ENCODE measurements around the gene CRYBA1.

CRYBA1 gene

DNA sequence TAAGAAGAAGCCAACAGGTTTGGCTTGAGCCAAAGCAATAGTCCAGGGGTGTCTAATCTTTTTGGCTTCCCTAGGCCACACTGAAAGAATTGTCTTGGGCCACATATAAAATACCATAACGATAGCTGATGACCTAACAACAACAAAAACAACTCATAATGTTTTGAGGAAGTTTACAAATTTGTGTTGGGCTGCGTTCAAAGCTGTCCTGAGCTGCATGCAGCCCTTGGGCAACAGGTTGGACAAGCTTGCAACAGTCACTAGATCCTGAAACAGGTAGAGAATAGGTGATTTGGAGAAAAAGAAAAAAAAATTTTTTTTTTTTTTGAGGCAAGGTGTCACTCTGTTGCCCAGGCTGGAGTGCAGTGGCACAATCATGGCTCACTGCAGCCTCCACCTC lies 4.5 kb downstream of the CRYBA1 start:
- TF ChIP-seq GABPA (IDR thresholded peaks at IDR 0.05; ENCODE audit: low read depth) (no peak), POLR2AphosphoS5 (IDR thresholded peaks at IDR 0.05; ENCODE audit: low read depth) (no peak)
- TF ChIP-seq, protein P1, sequence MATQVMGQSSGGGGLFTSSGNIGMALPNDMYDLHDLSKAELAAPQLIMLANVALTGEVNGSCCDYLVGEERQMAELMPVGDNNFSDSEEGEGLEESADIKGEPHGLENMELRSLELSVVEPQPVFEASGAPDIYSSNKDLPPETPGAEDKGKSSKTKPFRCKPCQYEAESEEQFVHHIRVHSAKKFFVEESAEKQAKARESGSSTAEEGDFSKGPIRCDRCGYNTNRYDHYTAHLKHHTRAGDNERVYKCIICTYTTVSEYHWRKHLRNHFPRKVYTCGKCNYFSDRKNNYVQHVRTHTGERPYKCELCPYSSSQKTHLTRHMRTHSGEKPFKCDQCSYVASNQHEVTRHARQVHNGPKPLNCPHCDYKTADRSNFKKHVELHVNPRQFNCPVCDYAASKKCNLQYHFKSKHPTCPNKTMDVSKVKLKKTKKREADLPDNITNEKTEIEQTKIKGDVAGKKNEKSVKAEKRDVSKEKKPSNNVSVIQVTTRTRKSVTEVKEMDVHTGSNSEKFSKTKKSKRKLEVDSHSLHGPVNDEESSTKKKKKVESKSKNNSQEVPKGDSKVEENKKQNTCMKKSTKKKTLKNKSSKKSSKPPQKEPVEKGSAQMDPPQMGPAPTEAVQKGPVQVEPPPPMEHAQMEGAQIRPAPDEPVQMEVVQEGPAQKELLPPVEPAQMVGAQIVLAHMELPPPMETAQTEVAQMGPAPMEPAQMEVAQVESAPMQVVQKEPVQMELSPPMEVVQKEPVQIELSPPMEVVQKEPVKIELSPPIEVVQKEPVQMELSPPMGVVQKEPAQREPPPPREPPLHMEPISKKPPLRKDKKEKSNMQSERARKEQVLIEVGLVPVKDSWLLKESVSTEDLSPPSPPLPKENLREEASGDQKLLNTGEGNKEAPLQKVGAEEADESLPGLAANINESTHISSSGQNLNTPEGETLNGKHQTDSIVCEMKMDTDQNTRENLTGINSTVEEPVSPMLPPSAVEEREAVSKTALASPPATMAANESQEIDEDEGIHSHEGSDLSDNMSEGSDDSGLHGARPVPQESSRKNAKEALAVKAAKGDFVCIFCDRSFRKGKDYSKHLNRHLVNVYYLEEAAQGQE (IDR thresholded peaks at IDR 0.05; ENCODE audit: insufficient replicate concordance, low read depth), result no peak
- no peak for DNase-seq (ENCODE audit: low read depth in 1 of 2, low spot score in 1 of 2)
- H3K27me3 ChIP-seq (ENCODE audit: insufficient read depth, poor library complexity, severe bottlenecking), result no peaks in the 10 kb centered on the region
- H3K4me3 ChIP-seq (replicated peaks; ENCODE audit: insufficient read depth, low read length), result no peak overlapping the region
- H3K27ac ChIP-seq (replicated peaks), result no peak overlapping the region

DNA sequence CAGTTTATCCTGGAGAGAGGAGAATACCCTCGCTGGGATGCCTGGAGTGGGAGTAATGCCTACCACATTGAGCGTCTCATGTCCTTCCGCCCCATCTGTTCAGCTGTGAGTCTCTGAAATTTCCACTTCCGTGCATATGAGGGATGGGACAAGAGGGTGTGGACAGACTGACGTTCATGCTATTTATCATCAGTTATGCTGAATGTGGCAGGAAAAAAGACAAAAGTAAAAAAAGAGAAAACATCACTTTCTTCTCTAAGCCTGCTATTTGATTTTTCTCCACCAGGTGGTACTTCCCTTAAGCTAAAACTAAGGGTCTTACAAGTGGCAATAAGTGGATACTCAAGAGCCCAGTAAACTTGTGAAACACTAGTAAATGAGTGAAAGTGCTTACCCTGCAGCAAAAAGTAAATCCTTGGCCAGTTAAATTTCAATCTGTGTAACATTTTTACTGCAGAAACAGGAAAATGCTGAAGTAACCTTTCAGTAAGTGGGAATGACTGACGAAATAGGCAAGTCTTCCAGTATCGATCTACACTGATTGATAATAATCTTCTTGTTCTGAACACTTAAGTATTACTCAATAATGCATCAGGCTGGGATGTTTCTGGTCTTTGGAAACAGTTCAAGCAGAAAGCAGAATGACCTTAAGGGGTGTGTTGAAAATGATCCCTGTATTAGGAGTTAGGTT lies 5.6 kb downstream of the CRYBA1 start:
- H3K27me3 ChIP-seq (ENCODE audit: insufficient read depth, poor library complexity, severe bottlenecking), result no peaks in the 10 kb centered on the region
- H3K4me3 ChIP-seq (replicated peaks; ENCODE audit: insufficient read depth, low read length), result no peak overlapping the region
- no peak for TF ChIP-seq SPI1 (IDR thresholded peaks at IDR 0.05; ENCODE audit: borderline replicate concordance, low read depth)
- TF ChIP-seq, protein P2, sequence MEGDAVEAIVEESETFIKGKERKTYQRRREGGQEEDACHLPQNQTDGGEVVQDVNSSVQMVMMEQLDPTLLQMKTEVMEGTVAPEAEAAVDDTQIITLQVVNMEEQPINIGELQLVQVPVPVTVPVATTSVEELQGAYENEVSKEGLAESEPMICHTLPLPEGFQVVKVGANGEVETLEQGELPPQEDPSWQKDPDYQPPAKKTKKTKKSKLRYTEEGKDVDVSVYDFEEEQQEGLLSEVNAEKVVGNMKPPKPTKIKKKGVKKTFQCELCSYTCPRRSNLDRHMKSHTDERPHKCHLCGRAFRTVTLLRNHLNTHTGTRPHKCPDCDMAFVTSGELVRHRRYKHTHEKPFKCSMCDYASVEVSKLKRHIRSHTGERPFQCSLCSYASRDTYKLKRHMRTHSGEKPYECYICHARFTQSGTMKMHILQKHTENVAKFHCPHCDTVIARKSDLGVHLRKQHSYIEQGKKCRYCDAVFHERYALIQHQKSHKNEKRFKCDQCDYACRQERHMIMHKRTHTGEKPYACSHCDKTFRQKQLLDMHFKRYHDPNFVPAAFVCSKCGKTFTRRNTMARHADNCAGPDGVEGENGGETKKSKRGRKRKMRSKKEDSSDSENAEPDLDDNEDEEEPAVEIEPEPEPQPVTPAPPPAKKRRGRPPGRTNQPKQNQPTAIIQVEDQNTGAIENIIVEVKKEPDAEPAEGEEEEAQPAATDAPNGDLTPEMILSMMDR (IDR thresholded peaks at IDR 0.05; ENCODE audit: insufficient read depth, low read length), result peak; percentile 55
- H3K27ac ChIP-seq (replicated peaks), result no peak overlapping the region
- no peak for DNase-seq (ENCODE audit: low read depth in 1 of 2, low spot score in 1 of 2)

DNA sequence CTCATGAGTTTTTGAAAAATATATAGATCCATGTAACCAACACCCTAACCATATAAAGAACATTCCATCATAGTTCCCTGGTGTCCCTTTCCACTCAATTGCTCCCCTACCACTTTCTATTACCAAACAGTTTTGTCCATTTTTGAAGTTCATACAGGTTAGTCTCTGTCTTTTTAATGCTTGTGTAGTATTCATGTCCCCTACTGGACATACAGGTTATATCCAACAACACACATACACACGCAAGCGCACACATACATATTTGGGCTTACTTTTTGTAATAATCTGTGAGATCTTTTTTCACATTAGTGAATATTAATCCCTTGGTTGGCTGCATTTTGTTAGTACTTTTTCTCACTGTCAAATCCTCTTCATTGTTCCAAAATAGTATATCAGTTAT lies 6.4 kb downstream of the CRYBA1 start:
- TF ChIP-seq POLR2AphosphoS5 (IDR thresholded peaks at IDR 0.05; ENCODE audit: low read depth), result no peak
- TF ChIP-seq, protein P2 (IDR thresholded peaks at IDR 0.05; ENCODE audit: insufficient read depth, low read length), result no peak
- TF ChIP-seq SPI1 (IDR thresholded peaks at IDR 0.05; ENCODE audit: borderline replicate concordance, low read depth), result no peak
- TF ChIP-seq GABPA (IDR thresholded peaks at IDR 0.05; ENCODE audit: low read depth), result no peak
- TF ChIP-seq, protein P1 (IDR thresholded peaks at IDR 0.05; ENCODE audit: insufficient replicate concordance, low read depth), result no peak
- DNase-seq (ENCODE audit: low read depth in 1 of 2, low spot score in 1 of 2), result no peak
- no peak overlapping the region for H3K27ac ChIP-seq (replicated peaks)
- H3K27me3 ChIP-seq (ENCODE audit: insufficient read depth, poor library complexity, severe bottlenecking), result no peaks in the 10 kb centered on the region
- no peak overlapping the region for H3K4me3 ChIP-seq (replicated peaks; ENCODE audit: insufficient read depth, low read length)

DNA sequence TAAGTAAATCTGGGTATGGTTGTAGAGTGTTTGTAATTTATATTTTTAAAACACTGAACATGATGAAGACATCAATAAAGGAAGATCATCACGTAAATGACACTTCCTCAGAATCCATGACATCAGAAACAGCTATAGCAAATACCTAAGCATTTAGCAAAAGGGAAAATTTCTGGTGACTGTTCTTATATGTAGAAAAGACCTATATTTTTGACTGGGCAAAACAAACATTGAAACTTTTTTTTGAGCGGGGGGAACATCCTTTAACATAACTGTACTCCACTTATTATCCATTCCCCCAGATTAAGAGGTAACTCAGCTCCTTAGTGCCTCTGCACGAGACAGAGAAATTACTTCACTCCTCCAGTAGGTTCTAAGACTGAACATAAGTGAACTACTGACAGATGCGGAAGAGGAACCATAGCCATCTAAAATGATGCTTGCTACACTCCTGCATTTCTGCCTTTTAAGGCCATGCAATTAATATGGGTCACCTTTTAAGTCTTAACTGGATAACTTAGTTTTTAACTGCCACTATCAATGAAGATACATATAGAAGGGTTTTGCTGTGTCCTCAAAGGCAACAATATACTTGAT lies 9.4 kb downstream of the CRYBA1 start:
- no peak overlapping the region for H3K27ac ChIP-seq (replicated peaks)
- TF ChIP-seq, protein P2 (IDR thresholded peaks at IDR 0.05; ENCODE audit: insufficient read depth, low read length), result no peak
- TF ChIP-seq, protein P1 (IDR thresholded peaks at IDR 0.05; ENCODE audit: insufficient replicate concordance, low read depth), result no peak
- TF ChIP-seq SPI1 (IDR thresholded peaks at IDR 0.05; ENCODE audit: borderline replicate concordance, low read depth) (no peak), GABPA (IDR thresholded peaks at IDR 0.05; ENCODE audit: low read depth) (no peak), POLR2AphosphoS5 (IDR thresholded peaks at IDR 0.05; ENCODE audit: low read depth) (no peak)
- peak in 1 of 2 experiments; percentile 43 for DNase-seq (ENCODE audit: low read depth in 1 of 2, low spot score in 1 of 2)
- H3K27me3 ChIP-seq (ENCODE audit: insufficient read depth, poor library complexity, severe bottlenecking), result no peaks in the 10 kb centered on the region
- no peak overlapping the region for H3K4me3 ChIP-seq (replicated peaks; ENCODE audit: insufficient read depth, low read length)
